ENCODE results near the gene TENM4.

The TENM4 gene

DNA sequence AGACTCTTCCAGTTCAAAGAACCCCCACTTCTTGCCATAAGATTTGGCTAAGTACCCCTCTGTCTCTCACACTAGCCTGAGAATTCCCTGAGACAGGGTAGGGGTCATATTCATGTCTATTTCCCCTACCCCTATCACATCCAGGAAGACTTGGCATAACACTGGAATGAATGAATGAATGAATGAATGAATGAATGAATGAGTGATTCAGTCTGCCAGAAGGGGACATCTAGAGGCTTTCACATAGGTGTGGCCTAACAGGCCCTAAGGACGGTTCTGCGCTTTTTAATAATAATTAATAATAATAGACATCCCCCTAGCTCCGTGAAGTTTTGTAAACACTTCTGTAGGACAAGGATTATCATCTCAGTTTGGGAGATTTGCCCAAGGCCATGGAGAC is 415.7 kb downstream of the TENM4 start:
- no peak for DNase-seq
- ATAC-seq (ENCODE audit: insufficient read depth, low read depth), result no peak
- TF ChIP-seq EZH2 (IDR thresholded peaks at IDR 0.05; ENCODE audit: borderline replicate concordance, low read depth, low read length, severe bottlenecking), result no peak
- TF ChIP-seq, protein P1, sequence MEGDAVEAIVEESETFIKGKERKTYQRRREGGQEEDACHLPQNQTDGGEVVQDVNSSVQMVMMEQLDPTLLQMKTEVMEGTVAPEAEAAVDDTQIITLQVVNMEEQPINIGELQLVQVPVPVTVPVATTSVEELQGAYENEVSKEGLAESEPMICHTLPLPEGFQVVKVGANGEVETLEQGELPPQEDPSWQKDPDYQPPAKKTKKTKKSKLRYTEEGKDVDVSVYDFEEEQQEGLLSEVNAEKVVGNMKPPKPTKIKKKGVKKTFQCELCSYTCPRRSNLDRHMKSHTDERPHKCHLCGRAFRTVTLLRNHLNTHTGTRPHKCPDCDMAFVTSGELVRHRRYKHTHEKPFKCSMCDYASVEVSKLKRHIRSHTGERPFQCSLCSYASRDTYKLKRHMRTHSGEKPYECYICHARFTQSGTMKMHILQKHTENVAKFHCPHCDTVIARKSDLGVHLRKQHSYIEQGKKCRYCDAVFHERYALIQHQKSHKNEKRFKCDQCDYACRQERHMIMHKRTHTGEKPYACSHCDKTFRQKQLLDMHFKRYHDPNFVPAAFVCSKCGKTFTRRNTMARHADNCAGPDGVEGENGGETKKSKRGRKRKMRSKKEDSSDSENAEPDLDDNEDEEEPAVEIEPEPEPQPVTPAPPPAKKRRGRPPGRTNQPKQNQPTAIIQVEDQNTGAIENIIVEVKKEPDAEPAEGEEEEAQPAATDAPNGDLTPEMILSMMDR (IDR thresholded peaks at IDR 0.05; ENCODE audit: borderline replicate concordance, extremely low read depth, low read length, poor library complexity, severe bottlenecking), result no peak
- Histone ChIP-seq H3K36me3 (ENCODE audit: insufficient read depth, low read length) (no peaks in the 10 kb centered on the region), H3K27me3 (ENCODE audit: insufficient read depth, low read length, poor library complexity) (peaks cover 13% of the 10 kb centered on the region), H3K9me3 (ENCODE audit: insufficient read depth, low read length, severe bottlenecking) (no peaks in the 10 kb centered on the region), H3K27ac (ENCODE audit: low read length) (no peak overlapping the region), H3K4me2 (ENCODE audit: insufficient read depth, low read length) (no peak overlapping the region), H2AFZ (ENCODE audit: low read depth, low read length) (no peak overlapping the region), H3K9ac (ENCODE audit: low read depth, low read length) (no peak overlapping the region), H3K4me1 (ENCODE audit: insufficient read depth, low read length) (no peaks in the 10 kb centered on the region; the same call in 1 of the 2 replicates), H4K20me1 (ENCODE audit: insufficient read depth, low read length) (no peaks in the 10 kb centered on the region), H3K79me2 (ENCODE audit: insufficient read depth, low read length) (no peaks in the 10 kb centered on the region), H3K4me3 (ENCODE audit: low read depth in 1 of 2, low read length in 2 of 2) (no peak overlapping the region)

DNA sequence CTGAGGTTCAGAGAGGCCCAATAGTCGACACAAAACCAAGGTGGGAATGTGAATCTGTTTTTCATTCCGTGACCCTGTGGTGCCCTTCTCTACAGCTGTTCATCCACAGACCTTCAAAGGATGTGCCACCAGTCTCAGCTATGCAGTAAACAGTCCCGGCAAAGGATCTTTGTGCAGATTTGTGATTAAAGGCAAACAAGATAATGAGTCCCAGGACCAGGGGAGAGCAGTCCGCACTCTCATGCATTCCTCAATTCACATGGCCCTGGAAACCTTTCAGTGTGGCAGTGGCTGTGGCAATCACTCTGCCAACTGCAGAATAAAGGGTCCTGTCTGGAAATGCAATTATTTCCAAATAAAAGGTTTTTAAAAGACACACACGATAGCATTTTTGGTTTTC is 418.6 kb downstream of the TENM4 start:
- Histone ChIP-seq H3K9me3 (ENCODE audit: insufficient read depth, low read length, severe bottlenecking) (no peaks in the 10 kb centered on the region), H3K4me2 (ENCODE audit: insufficient read depth, low read length) (no peak overlapping the region), H4K20me1 (ENCODE audit: insufficient read depth, low read length) (no peaks in the 10 kb centered on the region), H2AFZ (ENCODE audit: low read depth, low read length) (no peak overlapping the region), H3K79me2 (ENCODE audit: insufficient read depth, low read length) (no peaks in the 10 kb centered on the region), H3K9ac (ENCODE audit: low read depth, low read length) (no peak overlapping the region), H3K4me3 (ENCODE audit: low read depth in 1 of 2, low read length in 2 of 2) (no peak overlapping the region), H3K27me3 (ENCODE audit: insufficient read depth, low read length, poor library complexity) (peaks cover 6% of the 10 kb centered on the region), H3K4me1 (ENCODE audit: insufficient read depth, low read length) (no peaks in the 10 kb centered on the region; the same call in 1 of the 2 replicates), H3K27ac (ENCODE audit: low read length) (no peak overlapping the region), H3K36me3 (ENCODE audit: insufficient read depth, low read length) (no peaks in the 10 kb centered on the region)
- ATAC-seq (ENCODE audit: insufficient read depth, low read depth) (no peak), DNase-seq (no peak)
- TF ChIP-seq, protein P1 (IDR thresholded peaks at IDR 0.05; ENCODE audit: borderline replicate concordance, extremely low read depth, low read length, poor library complexity, severe bottlenecking), result no peak

DNA sequence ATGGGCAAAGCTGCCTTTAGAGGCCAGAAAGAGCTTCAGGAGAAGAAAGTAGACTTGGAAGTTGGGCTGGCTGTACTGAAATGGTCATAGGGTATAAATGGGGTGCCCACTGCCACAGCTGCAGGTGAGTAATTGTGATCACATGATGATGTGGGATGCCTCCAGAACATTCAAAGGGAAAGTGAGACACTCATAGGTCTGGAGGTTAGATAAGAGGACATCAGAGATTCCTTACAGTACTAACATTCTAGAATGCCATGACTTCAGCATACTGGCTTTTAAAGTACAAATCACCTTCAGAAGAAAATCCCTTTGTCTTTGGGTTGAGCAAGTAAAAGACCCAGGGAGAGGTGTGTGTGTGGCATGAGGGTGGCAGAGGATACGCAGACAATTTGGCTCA is 419.2 kb downstream of the TENM4 start:
- no peaks in the 10 kb centered on the region for H4K20me1 ChIP-seq (ENCODE audit: insufficient read depth, low read length)
- ATAC-seq (ENCODE audit: insufficient read depth, low read depth) (no peak), DNase-seq (no peak)
- no peaks in the 10 kb centered on the region for H3K4me1 ChIP-seq (ENCODE audit: insufficient read depth, low read length)
- H3K27ac ChIP-seq (ENCODE audit: low read length), result no peak overlapping the region
- no peak overlapping the region for H2AFZ ChIP-seq (ENCODE audit: low read depth, low read length)
- H3K9ac ChIP-seq (ENCODE audit: low read depth, low read length), result no peak overlapping the region
- TF ChIP-seq, protein P1 (IDR thresholded peaks at IDR 0.05; ENCODE audit: borderline replicate concordance, extremely low read depth, low read length, poor library complexity, severe bottlenecking), result no peak
- no peak for TF ChIP-seq EZH2 (IDR thresholded peaks at IDR 0.05; ENCODE audit: borderline replicate concordance, low read depth, low read length, severe bottlenecking)
- H3K4me3 ChIP-seq (ENCODE audit: low read depth in 1 of 2, low read length in 2 of 2), result no peak overlapping the region
- no peak overlapping the region for H3K4me2 ChIP-seq (ENCODE audit: insufficient read depth, low read length)
- no peaks in the 10 kb centered on the region for H3K79me2 ChIP-seq (ENCODE audit: insufficient read depth, low read length)
- peaks cover 6% of the 10 kb centered on the region for H3K27me3 ChIP-seq (ENCODE audit: insufficient read depth, low read length, poor library complexity)
- H3K36me3 ChIP-seq (ENCODE audit: insufficient read depth, low read length), result no peaks in the 10 kb centered on the region
- no peaks in the 10 kb centered on the region for H3K9me3 ChIP-seq (ENCODE audit: insufficient read depth, low read length, severe bottlenecking)

DNA sequence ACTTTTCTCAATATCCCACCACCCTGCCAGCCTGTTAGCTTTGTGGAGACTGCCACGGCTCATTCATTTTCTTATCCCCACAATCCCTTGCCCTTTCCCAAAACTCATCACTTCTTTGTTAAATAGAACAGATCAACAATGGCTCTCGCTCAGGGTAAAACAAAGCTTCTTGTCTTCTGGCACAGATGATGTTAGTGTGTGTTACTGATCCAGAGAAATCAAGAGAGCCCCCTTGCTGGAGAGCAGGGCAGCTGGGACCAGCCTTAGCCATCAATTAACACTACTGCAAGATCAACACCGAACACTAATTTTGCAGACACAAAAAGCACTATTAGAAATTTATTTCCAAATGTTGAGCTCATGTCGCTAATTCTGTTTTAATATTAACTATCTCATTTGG is 420.9 kb downstream of the TENM4 start:
- Histone ChIP-seq H2AFZ (ENCODE audit: low read depth, low read length) (no peak overlapping the region), H3K4me1 (ENCODE audit: insufficient read depth, low read length) (no peaks in the 10 kb centered on the region), H3K9ac (ENCODE audit: low read depth, low read length) (no peak overlapping the region), H3K4me2 (ENCODE audit: insufficient read depth, low read length) (no peak overlapping the region), H3K79me2 (ENCODE audit: insufficient read depth, low read length) (no peaks in the 10 kb centered on the region), H3K9me3 (ENCODE audit: insufficient read depth, low read length, severe bottlenecking) (no peaks in the 10 kb centered on the region), H4K20me1 (ENCODE audit: insufficient read depth, low read length) (no peaks in the 10 kb centered on the region), H3K36me3 (ENCODE audit: insufficient read depth, low read length) (no peaks in the 10 kb centered on the region), H3K27me3 (ENCODE audit: insufficient read depth, low read length, poor library complexity) (peaks cover 3% of the 10 kb centered on the region), H3K27ac (ENCODE audit: low read length) (no peak overlapping the region), H3K4me3 (ENCODE audit: low read depth in 1 of 2, low read length in 2 of 2) (no peak overlapping the region)
- no peak for TF ChIP-seq EZH2 (IDR thresholded peaks at IDR 0.05; ENCODE audit: borderline replicate concordance, low read depth, low read length, severe bottlenecking)
- TF ChIP-seq, protein P1 (IDR thresholded peaks at IDR 0.05; ENCODE audit: borderline replicate concordance, extremely low read depth, low read length, poor library complexity, severe bottlenecking), result no peak
- no peak for ATAC-seq (ENCODE audit: insufficient read depth, low read depth)
- no peak for DNase-seq

Data from DND-41 (cell line).